Limb (tissue), 2 donors: ENCODE data around the gene ERCC1.
A peak's percentile ranks its signal among the peaks of the same experiment; 100 is the strongest.
"Not testable (repeated sequence)": the region's sequence is repeated elsewhere in the genome, so short reads cannot be mapped to it uniquely, and the experiment has no call there.

Experiments used
- DNase-seq, 2 donors: peaks; one replicate each; pipeline ENCODE4 v3.0.0-alpha.2; 2016; ENCODE audit errors: extremely low spot score in 2 of 2

Gene ERCC1

DNA sequence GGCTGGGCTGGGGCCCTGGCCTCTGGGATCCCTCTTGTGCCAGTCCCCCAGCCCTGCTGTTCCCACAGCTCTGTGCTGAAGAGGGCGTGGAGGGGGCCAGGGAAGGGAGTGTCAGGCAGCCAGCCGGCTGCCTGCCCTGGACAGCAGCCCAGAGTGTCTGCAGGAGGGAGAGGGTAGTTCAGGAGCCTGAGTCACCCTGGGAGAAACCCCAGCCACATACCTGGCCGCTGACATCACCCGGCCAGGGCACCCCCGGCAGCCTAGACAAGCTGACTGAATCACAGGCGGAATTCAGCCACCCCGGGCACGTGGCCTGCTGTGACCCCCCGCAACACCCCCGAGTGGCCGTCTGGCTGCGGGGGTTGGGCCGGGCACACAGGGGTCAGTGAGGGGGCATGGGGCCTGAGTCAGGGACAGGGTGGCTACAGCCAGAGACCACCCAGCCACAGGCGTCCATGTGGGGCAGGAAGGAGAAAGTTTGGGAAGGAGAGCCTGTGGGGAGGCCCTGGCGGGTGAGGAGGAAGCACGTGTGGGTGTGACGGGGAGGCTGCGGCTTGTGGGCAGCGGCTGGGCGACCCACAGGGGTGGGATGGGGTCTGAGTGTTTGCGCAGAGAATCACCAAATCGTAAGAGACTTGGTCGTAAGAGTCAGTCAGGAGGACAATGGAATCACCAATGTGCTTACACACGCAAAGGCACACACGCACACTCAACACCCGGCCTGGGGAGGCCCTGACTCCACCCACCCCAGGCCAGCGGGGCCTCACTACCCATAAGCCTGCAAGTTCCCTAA, 32.2 kb upstream of the ERCC1 start:
- DNase-seq: peak; percentile 88 to 91

DNA sequence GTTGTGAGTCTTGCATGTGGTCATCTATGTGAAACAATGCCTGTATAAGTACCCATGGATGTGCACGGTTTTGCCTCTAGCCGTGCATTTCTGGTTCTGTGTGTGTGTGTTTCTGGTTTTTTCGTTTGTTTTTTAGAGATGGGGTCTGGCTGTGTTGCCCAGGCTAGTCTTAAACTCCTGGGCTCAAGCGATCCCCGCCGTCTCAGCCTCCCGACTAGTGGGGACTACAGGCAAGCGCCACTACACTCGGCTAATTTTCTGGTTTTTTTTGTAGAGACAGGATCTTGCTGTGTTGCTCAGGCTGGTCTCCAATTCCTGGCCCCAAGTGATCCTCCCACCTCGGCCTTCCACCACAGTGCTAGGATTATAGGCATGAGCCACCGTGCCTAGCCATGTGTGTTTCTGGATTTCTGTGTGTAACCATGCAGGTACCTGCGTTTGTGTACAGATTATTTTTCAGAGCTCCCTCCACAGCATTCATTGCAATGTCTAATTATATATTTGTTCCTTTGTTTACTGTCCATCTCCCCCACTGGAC, 28.2 kb upstream of the ERCC1 start:
- no peak for DNase-seq

DNA sequence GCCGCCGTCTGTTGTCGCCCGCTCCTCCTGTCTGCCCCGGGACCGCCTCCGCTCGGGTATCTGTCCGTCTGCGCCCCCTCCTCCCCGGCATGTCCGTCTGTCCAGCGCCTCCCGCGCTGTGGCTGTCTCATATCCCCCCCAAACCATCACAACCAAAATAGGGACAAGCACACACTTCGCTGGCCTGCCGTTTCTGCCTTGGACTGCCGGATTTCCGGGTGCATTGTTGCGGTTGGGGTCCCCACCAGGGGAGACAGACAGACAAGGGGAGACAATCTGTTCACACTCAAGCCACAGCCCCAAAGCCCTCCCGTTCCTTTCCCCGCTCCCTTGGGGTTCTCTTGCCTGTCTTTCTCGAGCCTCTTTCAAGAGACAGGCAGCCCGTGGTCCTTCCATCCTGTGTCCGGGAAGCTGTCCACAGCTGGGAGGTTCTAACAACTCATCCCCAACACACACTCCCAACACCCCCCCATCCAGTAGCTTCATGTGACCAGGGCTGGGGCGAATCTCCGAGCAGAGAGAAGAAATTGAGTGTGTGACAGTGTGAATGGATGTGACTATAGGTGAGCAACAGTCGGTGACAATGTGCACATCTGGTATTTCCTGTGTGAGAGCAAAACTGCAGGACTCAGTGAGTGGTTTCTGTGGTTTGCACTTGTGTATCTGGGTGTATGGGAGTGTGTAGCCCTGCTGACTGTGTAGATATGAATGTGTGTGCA, 27.6 kb upstream of the ERCC1 start:
- DNase-seq: peak in 1 of 2 donors; percentile 58

DNA sequence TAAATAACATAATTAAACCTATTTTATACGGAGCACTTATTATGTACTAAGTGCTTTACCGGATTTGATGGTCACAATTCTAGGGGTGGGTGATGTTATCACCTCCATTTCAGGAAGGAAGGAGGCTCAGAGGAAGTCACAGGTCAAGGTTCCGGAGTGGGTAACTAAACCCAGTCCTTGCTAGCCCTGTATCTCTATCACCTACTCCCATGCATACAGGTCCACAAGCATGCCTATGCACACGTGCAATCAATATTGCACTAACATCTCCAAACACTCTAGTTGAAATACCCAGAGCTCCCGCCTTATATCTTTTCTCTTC, 26.3 kb upstream of the ERCC1 start:
- DNase-seq: no peak

DNA sequence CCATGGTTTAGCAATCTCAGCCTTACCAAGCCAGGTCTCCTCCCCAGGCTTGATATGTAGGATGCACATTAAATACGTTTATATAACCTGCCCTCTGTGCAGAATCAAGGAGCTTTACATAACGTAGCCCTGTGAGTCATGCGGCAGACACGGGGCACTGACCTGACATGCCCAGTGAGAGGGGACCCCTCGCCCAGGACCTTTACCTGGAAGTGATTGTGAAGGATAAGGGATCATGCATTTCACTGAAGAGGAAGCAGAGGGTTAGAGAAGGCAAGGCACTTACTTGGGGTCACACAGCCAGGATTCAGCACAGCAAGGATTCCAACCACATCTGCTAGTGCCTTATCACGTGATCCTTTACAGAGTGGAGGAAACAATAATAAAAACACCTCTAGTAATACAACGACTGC, 25.2 kb upstream of the ERCC1 start:
- DNase-seq: no peak

DNA sequence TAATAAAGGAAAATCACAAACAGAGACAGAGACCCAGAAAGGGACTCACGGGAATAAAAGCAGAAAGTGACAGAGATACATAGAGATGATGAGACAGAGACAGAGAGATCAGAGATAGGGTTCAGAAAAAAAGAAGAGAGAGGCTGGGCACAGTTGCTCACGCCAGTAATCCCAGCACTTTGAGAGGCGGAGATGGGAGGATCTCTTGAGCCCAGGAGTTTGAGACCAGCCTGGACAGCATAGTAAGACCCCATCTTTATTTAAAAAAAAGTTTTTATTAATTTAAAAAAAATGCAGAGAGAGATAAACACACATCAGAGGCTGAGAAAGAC, 24.7 kb upstream of the ERCC1 start:
- no peak for DNase-seq

DNA sequence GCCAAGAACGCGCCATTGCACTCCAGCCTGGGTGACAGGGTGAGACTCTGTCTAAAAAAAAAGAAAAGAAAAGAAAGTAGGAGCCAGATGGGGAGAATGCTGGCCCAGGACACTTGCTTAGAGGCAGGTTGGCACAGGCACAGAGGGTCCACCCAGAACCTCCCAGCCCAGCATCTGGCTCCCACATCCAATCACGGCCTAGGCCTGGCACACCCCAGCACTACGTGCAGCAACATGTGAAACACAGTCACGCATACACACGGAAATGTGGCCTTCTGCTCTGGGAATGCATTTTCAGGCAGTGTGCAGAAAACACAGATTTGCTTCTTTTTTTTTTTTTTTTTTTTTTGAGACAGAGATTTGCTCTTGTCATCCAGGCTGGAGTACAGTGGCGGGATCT, 23.2 kb upstream of the ERCC1 start:
- no peak for DNase-seq

DNA sequence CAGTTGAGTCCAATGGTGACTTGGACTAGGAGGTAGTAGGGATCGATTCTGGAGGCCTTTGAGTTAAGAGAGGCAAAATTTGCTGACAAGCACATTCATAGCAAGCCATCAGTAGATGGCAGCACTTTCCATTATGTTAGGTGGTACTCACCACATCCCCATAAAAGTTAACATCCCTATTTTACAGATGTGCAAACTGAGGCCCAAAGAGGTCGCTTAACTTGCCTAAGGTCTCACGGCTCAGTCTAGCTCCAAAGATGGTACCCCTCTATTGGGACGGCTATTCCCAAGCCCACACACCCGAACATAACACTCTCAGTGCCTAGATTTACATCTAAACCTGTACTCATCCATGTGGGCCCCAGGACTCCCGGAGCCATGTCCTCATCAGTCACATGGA, 22.6 kb upstream of the ERCC1 start:
- no peak for DNase-seq

DNA sequence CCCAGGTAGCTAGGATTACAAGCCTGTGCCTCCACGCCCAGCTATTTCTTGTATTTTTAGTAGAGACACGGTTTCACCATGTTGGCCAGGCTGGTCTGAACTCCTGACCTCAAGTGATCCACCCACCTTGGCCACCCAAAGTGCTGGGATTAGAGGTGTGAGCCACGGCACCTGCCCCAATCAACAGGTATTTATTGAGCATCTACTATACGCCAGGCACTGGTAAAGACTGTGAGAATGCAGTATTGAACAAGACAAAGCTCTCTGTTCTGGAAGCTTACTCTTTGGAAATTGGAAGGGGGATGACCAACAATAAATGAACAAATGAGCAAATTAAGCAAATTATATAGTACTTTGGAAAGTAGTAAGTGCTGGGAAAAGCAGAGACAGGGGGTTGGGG, 21.4 kb upstream of the ERCC1 start:
- DNase-seq: no peak

DNA sequence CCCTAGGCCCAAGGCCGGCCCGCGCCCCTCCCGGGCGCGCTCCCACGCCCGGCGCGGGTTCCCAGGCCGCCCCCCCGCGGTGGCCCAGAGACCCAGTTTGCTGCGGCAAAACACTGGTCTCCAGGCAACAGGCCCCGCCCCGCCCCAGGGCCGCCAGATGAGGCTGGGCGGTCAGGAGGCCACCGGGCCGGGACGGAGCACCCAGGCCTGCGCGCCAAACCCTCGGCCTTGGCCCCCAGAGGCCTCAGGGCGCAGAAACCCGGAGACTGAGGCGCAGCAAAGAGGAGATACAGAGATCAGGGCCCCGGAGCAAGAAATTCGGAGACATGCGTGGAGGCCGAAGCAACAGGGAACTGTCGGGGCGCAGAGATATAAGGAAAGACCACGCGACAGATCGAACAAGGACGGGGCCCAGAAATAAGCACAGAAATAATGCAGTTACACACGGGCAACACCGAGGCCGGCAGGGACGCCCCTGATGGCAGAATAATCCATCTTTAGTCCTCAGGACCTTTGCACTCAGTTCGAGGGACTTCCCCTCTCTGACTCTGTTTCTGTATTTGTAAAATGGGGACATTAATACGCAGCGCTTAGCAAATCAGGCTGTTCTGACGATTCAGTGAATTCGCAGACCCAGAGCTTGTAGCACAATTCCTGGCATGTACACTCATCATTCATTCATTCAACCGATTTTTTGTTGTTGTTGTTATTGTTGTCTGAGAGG, 20.8 kb upstream of the ERCC1 start:
- DNase-seq: peak; percentile 86 to 93

DNA sequence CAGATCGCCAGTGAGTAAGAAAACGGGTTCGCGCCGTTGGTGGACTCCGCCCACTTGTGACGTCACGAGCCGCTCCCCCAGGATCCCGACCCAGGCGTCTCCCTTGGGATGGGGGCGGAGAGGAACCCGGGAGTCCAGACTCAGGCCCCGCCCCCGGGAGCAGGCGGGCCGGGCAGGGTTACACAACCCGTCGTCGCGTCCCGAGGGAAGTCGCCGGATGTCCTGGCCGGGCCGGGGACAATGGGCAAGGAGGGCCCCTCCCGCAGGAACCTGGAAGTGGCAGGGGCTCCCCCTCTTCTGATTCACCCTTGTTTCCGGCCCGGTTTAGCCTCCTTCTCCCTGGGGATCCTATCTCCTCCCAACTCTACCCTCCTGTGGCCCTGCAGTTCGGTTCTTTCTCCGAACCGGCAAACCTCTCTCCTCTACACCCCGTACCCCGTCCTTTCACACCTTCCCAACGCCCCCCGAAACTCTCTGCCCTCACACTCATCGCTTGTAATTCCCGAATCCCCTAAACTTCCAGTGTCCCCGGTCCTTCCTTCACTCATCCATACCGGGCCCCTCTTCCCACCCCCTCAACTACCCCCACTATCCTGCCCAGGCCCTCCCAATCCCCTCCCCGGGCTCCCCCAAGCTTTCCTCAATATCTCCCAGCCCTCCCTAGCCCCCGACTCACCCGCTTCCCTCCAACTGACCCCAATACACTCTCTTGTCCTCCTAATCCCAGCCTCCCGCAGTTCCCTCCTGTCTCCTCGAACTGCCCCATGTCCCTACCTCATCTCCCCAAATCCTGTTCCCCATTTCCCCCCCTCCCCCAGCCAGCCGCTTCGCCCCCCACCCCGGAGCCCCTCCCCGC, 20.0 kb upstream of the ERCC1 start:
- DNase-seq: peak; percentile 81 to 89

DNA sequence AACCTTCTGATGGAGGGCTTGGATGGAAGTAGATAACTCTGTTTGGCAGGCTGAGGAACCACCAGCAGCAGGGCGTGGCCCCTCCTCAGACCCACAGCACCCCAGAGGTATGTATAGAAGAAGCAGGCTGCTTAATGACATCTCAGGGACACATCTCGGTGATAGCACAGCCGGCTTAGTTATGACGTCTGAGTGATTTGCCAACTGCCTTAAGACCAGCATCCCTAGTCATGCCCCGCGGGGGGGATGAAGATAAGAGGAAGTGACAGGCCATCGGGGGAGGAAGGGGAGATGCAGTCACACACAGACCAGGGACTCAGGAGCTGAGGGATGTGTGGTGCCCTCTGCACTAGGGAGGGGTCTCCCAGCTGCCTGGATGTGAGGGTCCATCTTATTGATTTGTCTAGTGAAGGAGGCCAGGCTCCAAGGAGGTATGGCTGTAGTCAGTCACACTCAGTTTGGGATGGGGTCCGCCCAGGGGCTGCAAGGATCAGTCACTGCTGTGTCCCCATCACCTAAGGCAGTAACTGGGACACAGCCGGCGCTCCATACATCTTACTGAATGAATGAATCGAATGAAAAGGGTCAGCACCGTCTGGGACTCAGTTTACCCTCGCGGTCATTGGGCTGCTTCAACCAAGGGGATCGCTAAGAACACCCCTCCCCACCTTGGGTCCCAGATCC, 19.2 kb upstream of the ERCC1 start:
- peak in 1 of 2 donors; percentile 56 for DNase-seq

DNA sequence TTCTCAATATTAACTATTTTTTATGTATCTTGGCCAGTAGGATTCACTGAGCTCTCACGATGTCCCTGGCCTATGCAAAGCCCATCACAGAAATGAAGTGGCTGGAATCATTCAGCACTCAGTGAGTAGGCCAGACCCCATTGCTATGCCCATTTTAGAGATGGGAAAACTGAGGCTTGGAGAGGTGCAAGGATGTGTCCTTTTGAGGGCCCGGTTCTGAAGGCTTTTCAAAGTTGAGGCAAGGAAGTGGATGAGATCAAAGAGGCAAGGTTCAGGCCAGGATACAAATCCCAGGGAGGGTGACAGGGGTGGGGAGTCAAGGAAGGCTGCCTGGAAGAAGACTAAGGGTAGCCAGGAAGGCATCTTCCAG, 18.7 kb upstream of the ERCC1 start:
- DNase-seq: no peak

DNA sequence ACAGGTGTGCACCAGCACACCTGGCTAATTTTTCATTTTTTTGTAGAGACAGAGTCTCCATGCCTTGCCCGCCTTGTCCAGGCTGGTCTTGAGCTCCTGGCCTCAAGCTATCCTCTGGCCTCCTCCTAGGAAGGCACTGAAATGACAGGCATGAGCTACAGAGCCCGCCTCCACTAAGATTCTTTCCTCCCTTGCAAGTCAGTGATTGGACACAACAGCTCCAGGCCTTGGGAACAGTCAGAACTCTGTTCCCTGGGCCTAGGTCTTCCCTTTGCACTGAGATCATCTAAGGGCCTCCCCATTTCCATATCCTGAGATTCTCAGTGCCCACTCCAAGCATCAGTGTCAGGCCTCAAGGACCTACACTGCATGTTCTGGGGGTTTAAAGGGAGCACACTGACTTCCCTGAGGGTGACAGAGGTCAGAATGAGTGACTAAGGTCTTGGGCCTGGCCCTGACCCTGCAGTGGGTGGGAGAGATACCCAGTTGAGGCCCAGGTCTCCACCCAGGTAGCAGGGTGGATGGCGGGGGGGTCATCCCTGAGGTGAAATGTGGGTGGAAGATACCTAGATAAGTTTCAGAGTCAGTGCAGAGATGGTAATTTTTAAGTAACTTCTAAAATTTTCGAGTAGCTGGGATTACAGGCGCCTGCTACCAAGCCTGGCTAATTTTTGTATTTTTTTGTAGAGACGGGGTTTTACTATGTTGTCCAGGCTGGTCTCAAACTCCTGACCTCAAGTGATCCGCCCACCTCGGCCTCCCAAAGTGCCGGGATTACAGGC, 17.3 kb upstream of the ERCC1 start:
- DNase-seq: no peak

DNA sequence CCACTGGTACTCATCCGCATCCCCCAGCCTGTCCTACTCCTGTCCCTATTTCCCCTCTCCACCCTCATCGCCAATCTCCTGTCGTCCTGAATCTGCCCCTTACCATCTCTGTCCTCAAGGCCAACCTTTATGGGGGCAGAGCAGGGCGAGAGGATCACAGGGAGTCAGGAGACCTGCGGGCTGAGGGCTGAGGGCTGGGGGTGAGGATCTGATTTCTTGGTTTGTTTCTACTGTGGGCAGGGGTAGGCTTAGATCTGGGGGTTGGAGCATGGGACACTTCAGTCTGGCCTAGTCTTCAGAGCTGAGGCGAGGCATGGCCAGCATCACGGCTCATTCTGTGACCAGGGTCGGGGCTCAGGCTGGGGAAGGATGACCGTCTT, 16.5 kb upstream of the ERCC1 start:
- no peak for DNase-seq

DNA sequence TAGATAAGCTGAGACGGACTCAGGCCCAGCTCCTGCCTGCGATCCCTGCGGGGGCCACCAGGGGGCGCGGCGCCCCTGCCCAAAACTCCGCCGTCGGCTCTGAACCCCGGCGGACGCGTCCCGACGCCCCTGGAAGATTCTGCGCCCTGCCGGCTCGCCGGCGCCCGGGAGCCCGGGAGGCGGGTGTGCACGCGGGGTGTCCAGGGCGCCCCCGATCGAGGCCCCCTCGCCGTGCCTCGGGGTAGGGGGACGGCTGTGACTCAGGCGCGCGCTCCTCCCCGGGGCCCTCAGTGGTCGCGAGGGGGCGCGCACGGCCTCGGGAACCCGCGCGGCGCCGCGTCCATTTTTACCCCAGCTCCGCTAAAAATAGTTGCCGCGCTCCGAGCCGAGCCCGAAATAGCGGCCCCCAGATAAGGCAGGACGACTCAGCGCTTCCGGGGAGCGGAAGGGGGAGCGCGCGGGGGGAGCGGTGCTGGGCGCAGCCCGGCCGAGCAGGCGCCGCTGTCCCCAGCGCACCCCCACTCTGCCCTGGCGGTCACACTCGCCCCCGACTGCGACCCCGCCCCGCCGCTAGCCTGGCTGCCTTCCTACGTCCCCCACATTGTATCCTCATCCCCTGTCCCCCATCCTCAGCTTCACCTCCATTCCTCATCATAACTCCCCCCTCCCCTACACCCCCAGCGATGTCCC, 16.0 kb upstream of the ERCC1 start:
- peak; percentile 91 for DNase-seq

DNA sequence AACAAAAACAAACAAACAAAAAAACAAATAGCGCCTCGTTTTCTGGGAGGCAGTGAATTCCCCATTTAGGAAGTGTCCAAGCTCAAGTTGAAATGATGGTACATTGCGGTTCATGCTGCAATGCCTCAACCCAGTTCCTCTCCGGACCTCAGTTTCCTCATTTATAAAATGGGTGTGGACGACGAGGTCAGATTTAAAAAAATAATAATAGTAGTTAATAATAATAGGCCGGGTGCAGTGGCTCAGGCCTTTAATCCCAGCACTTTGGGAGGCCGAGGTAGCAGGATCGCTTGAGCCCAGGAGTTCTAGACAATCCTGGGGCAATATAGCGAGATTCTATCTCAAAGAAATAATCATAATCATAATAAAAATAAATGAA, 15.5 kb upstream of the ERCC1 start:
- no peak for DNase-seq

DNA sequence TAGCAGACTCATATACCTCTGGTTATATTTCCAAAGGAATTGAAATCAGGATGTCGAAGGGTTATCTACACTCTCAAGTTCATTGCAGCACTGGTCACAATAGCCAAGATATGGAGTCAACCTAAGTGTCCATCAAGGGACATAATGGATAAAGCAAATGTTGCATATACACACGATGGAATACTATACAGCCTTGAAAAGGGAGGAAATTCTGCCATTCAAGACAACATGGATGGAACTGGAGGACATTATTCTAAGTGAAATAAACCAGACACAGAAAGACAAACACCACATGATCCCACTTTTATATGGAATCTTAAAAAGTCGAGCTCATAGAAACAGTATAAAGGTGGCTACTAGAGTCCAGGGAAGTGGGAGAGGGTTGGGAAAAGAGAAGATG, 13.6 kb upstream of the ERCC1 start:
- DNase-seq: no peak

DNA sequence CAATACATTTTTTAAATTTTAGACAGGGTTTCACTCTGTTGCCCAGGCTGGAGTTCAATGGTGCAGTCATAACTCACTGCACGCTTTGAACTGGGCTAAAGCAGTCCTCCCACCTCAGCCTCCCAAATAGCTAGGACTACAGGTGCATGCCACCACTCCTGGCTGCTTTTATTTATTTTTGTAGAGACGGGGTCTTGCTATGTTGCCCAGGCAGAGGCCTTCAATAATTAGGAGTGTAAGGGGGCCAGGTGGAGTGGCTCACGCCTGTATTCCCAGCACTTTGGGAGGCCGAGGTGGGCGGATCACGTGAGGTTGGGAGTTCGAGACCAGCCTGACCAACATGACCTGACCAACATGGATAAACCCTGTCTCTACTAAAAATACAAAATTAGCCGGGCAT, 8.8 kb upstream of the ERCC1 start:
- DNase-seq: not testable (repeated sequence)

DNA sequence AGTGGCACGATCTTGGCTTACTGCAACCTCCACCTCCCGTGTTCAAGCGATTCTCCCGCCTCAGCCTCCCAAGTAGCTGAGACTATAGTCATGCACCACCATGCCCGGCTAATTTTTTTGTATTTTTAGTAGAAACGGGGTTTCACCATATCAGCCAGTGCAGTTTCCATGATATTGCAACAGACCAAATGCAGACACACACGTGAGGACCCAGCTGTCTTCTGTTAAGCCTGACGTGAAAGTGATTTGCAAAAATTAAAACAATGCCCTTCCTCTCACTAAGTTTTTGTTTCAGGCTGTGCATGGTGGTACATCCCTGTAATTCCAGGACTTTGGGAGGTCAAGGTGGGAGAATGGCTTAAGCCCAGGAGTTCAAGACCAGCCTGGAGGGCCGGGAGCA, 7.3 kb upstream of the ERCC1 start:
- DNase-seq: not testable (repeated sequence)
